Measurements from ENCODE around the gene H2BK1.

GRCh38 chr7:151226560-151226874, 16.2 kb upstream of the H2BK1 start:
- TF ChIP-seq POLR2A (IDR thresholded peaks at IDR 0.05; ENCODE audit: low read depth, low read length) (no peak), SPI1 (IDR thresholded peaks at IDR 0.05; ENCODE audit: low read depth, low read length) (no peak), TAF1 (IDR thresholded peaks at IDR 0.05; ENCODE audit: low read depth, low read length) (no peak)
